Coronary artery (tissue), 2 donors: ENCODE data around the gene MBNL2.

Source experiments
- DNase-seq: peaks from one replicate; pipeline ENCODE4 v3.0.0-alpha.2; 2017; ENCODE audit warnings: low spot score
- H3K27ac ChIP-seq, 2 donors: fragments of 200-600 bp; sonication (generic); one replicate each; pipeline ENCODE4 v1.5.1; 2016 to 2019
- H3K4me3 ChIP-seq: fragments of 200-600 bp; sonication (generic); 2 replicates; pipeline ENCODE4 v1.5.1; 2016; ENCODE audit warnings: mild to moderate bottlenecking, moderate library complexity
- TF ChIP-seq, protein P1 (sequence below): fragments of 200-600 bp; sonication (generic); IDR thresholded peaks from one replicate; pipeline ENCODE4 v1.5.1; 2019; ENCODE audit warnings: antibody characterized with exemption

The MBNL2 gene

DNA sequence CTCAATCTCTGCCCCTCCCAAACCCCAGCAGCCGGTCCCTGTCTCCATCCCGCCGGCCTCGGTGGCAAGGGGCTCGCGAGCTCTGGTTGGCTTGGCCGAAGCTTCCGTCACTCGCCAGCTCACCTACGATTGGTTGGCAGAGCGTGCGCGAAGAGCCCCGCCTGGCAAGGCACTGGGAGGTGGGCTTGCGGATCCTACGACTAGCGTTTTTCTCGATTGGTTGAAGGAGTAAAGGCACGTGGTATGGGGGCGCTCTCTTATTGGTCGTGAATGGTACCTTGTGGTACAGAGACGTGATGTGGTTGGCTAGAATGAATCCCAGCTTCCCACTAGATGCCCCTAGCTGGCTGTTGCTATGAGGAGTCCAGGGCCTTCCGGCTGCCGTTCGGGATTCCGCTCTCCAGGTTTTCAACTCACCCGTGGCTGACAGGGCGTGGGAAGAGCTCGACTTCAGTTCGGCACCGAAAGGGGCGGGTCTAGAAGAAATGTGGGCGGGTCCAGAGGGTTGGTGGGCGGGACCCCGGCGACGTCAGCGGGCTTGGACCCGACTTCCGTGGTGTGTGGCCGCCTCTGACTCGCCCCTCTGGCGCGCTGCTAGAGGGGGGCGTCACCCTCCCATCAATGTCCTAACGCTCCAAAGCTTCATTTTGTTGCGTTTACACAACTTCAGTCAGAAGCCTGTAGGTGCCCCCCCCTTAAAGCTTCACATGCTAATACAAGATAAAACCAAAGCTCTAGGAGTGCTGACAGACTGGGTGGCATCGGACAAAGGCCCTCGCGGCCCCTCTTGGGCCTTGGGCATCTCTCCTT is 211.0 kb downstream of the MBNL2 start:
- DNase-seq: peak; percentile 100
- TF ChIP-seq, protein P1, sequence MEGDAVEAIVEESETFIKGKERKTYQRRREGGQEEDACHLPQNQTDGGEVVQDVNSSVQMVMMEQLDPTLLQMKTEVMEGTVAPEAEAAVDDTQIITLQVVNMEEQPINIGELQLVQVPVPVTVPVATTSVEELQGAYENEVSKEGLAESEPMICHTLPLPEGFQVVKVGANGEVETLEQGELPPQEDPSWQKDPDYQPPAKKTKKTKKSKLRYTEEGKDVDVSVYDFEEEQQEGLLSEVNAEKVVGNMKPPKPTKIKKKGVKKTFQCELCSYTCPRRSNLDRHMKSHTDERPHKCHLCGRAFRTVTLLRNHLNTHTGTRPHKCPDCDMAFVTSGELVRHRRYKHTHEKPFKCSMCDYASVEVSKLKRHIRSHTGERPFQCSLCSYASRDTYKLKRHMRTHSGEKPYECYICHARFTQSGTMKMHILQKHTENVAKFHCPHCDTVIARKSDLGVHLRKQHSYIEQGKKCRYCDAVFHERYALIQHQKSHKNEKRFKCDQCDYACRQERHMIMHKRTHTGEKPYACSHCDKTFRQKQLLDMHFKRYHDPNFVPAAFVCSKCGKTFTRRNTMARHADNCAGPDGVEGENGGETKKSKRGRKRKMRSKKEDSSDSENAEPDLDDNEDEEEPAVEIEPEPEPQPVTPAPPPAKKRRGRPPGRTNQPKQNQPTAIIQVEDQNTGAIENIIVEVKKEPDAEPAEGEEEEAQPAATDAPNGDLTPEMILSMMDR: no peak
- Histone ChIP-seq H3K4me3 (peak overlapping the region; percentile 97), H3K27ac (peak overlapping the region; percentile 87 to 97)

GRCh38 chr13:97433727-97434396 is 211.7 kb downstream of the MBNL2 start, which contains the start of gene RAP2A:
Gene RAP2A (plus strand): TSS chr13:97434169. CDS start chr13:97434471, 302 bp downstream.
- Histone ChIP-seq H3K4me3 (peak within 1 kb of the TSS; percentile 97), H3K27ac (peak within 1 kb of the TSS; percentile 87 to 97)
- DNase-seq: peak; percentile 89
- TF ChIP-seq, protein P1: no peak

DNA sequence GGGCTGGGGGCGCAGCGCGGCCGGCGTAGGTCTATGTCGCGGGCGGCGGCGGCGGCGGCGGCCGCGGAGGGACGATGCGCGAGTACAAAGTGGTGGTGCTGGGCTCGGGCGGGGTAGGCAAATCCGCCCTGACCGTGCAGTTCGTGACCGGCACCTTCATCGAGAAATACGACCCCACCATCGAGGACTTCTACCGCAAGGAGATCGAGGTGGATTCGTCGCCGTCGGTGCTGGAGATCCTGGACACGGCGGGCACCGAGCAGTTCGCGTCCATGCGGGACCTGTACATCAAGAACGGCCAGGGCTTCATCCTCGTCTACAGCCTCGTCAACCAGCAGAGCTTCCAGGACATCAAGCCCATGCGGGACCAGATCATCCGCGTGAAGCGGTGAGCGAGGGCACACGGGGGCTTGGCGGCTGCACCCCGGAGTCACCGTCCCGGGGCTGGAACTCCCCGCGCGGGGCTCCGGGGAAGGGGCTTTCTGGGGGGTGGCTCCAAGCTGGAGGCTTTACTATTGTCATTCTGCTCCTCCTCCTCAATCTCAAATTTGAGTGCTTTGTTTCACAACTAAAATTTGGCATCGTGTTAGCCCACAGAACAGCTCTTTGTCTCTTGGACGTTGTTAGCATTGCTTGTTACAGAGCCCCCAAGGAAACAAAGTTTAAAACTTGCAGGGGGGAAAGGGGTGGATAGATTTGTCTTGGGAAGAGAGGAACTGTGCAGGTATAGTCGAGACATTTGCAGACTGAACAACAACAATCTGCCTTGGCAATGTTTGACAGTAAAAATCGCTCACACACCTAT is 212.5 kb downstream of the MBNL2 start:
- peak overlapping the region; percentile 25 to 97 for H3K27ac ChIP-seq
- TF ChIP-seq, protein P1: no peak
- peak; percentile 82 for DNase-seq
- peak overlapping the region; percentile 97 for H3K4me3 ChIP-seq

GRCh38 chr13:97435323-97435722 is 213.2 kb downstream of the MBNL2 start:
- no peak for DNase-seq
- H3K27ac ChIP-seq: peak overlapping the region in 1 of 2 donors; percentile 97

DNA sequence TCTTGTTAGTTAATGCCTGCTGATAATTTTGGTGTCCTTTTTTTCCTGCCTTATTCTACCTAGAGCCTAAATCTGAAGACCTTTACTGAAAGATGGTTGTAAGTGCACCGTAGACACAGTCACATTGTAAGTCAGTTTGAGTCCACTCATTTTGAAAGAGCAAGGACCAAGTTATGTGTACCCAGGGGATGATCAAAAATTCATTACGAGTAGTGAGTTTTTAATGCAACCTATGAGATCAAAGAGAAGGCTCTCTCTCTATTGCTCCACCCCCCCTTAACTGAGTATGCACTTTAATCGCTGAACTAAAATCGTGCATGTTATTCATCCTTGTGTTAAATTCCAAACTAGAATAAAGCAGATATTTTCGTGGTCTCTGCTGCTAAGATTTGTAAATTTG is 213.7 kb downstream of the MBNL2 start:
- Histone ChIP-seq H3K4me3 (peak overlapping the region; percentile 97), H3K27ac (no peak overlapping the region)
- TF ChIP-seq, protein P1: no peak
- DNase-seq: no peak

More at GRCh38 chr13:97435323-97435722, 213.2 kb downstream of the MBNL2 start:
- peak overlapping the region; percentile 97 for H3K4me3 ChIP-seq
- TF ChIP-seq, protein P1: no peak

- TF ChIP-seq, protein P1: no peak
- H3K27ac ChIP-seq: no peak overlapping the region
- DNase-seq: no peak
- peak overlapping the region; percentile 97 for H3K4me3 ChIP-seq
Observed at GRCh38 chr13:97436845-97437244, 214.7 kb downstream of the MBNL2 start.
